ENCODE results near the gene RNF169.

RNF169 gene

GRCh38 chr11:74719011-74719410 lies 29.6 kb upstream of the RNF169 start:
- Histone ChIP-seq H3K36me3 (ENCODE audit: insufficient read depth, low read length) (no peaks in the 10 kb centered on the region), H3K4me1 (ENCODE audit: insufficient read depth, low read length) (peaks cover 5% of the 10 kb centered on the region), H3K9me3 (ENCODE audit: control insufficient read depth, insufficient read depth, low read length) (no peaks in the 10 kb centered on the region), H3K9ac (ENCODE audit: low read depth, low read length) (no peak overlapping the region)

- H3K36me3 ChIP-seq (ENCODE audit: insufficient read depth, low read length) = no peaks in the 10 kb centered on the region
- H3K9me3 ChIP-seq (ENCODE audit: control insufficient read depth, insufficient read depth, low read length) = no peaks in the 10 kb centered on the region
- no peak overlapping the region for H3K9ac ChIP-seq (ENCODE audit: low read depth, low read length)
- H3K4me1 ChIP-seq (ENCODE audit: insufficient read depth, low read length) = peaks cover 5% of the 10 kb centered on the region
These were observed 27.8 kb upstream of the RNF169 start for GRCh38 chr11:74720596-74721478.

- Histone ChIP-seq H3K36me3 (ENCODE audit: insufficient read depth, low read length) (no peaks in the 10 kb centered on the region), H3K9me3 (ENCODE audit: control insufficient read depth, insufficient read depth, low read length) (no peaks in the 10 kb centered on the region), H3K9ac (ENCODE audit: low read depth, low read length) (no peak overlapping the region), H3K4me1 (ENCODE audit: insufficient read depth, low read length) (peaks cover 5% of the 10 kb centered on the region)
These were observed 27.2 kb upstream of the RNF169 start for GRCh38 chr11:74721479-74721835.

GRCh38 chr11:74723511-74723910 lies 25.1 kb upstream of the RNF169 start:
- Histone ChIP-seq H3K9ac (ENCODE audit: low read depth, low read length) (no peak overlapping the region), H3K9me3 (ENCODE audit: control insufficient read depth, insufficient read depth, low read length) (no peaks in the 10 kb centered on the region), H3K4me1 (ENCODE audit: insufficient read depth, low read length) (peaks cover 5% of the 10 kb centered on the region), H3K36me3 (ENCODE audit: insufficient read depth, low read length) (no peaks in the 10 kb centered on the region)

GRCh38 chr11:74725701-74726100 lies 22.9 kb upstream of the RNF169 start:
- Histone ChIP-seq H3K36me3 (ENCODE audit: insufficient read depth, low read length) (no peaks in the 10 kb centered on the region), H3K9me3 (ENCODE audit: control insufficient read depth, insufficient read depth, low read length) (no peaks in the 10 kb centered on the region), H3K9ac (ENCODE audit: low read depth, low read length) (no peak overlapping the region), H3K4me1 (ENCODE audit: insufficient read depth, low read length) (peaks cover 3% of the 10 kb centered on the region)

- Histone ChIP-seq H3K4me1 (ENCODE audit: insufficient read depth, low read length) (no peaks in the 10 kb centered on the region), H3K9me3 (ENCODE audit: control insufficient read depth, insufficient read depth, low read length) (no peaks in the 10 kb centered on the region), H3K9ac (ENCODE audit: low read depth, low read length) (no peak overlapping the region), H3K36me3 (ENCODE audit: insufficient read depth, low read length) (no peaks in the 10 kb centered on the region)
These were observed 22.0 kb upstream of the RNF169 start for GRCh38 chr11:74726547-74727182.

GRCh38 chr11:74729397-74729796 lies 19.3 kb upstream of the RNF169 start:
- Histone ChIP-seq H3K4me1 (ENCODE audit: insufficient read depth, low read length) (no peaks in the 10 kb centered on the region), H3K36me3 (ENCODE audit: insufficient read depth, low read length) (no peaks in the 10 kb centered on the region), H3K9ac (ENCODE audit: low read depth, low read length) (no peak overlapping the region), H3K9me3 (ENCODE audit: control insufficient read depth, insufficient read depth, low read length) (no peaks in the 10 kb centered on the region)

- no peaks in the 10 kb centered on the region for H3K4me1 ChIP-seq (ENCODE audit: insufficient read depth, low read length)
- no peaks in the 10 kb centered on the region for H3K9me3 ChIP-seq (ENCODE audit: control insufficient read depth, insufficient read depth, low read length)
- no peaks in the 10 kb centered on the region for H3K36me3 ChIP-seq (ENCODE audit: insufficient read depth, low read length)
- H3K9ac ChIP-seq (ENCODE audit: low read depth, low read length) = peak overlapping the region; percentile 43; the same call in 1 of the 2 replicates
These were observed 17.9 kb upstream of the RNF169 start for GRCh38 chr11:74730571-74731260.

GRCh38 chr11:74731301-74732094 lies 17.2 kb upstream of the RNF169 start, which contains the start of gene CHRDL2:
Gene CHRDL2 (minus strand): TSS chr11:74731426. CDS start chr11:74730888, 538 bp downstream.
- Histone ChIP-seq H3K4me1 (ENCODE audit: insufficient read depth, low read length) (no peaks in the 10 kb centered on the region), H3K9me3 (ENCODE audit: control insufficient read depth, insufficient read depth, low read length) (no peaks in the 10 kb centered on the region), H3K36me3 (ENCODE audit: insufficient read depth, low read length) (no peaks in the 10 kb centered on the region), H3K9ac (ENCODE audit: low read depth, low read length) (peak within 1 kb of the TSS; percentile 43; the same call in 1 of the 2 replicates)

GRCh38 chr11:74734559-74734925 lies 14.1 kb upstream of the RNF169 start:
- Histone ChIP-seq H3K36me3 (ENCODE audit: insufficient read depth, low read length) (no peaks in the 10 kb centered on the region), H3K9me3 (ENCODE audit: control insufficient read depth, insufficient read depth, low read length) (no peaks in the 10 kb centered on the region), H3K9ac (ENCODE audit: low read depth, low read length) (no peak overlapping the region), H3K4me1 (ENCODE audit: insufficient read depth, low read length) (no peaks in the 10 kb centered on the region)

- Histone ChIP-seq H3K36me3 (ENCODE audit: insufficient read depth, low read length) (no peaks in the 10 kb centered on the region), H3K9ac (ENCODE audit: low read depth, low read length) (no peak overlapping the region), H3K9me3 (ENCODE audit: control insufficient read depth, insufficient read depth, low read length) (peaks cover 6% of the 10 kb centered on the region)
These were observed 13.2 kb upstream of the RNF169 start for GRCh38 chr11:74735365-74735928.

GRCh38 chr11:74736031-74736430 lies 12.6 kb upstream of the RNF169 start:
- H3K4me1 ChIP-seq (ENCODE audit: insufficient read depth, low read length) = no peaks in the 10 kb centered on the region
- H3K9me3 ChIP-seq (ENCODE audit: control insufficient read depth, insufficient read depth, low read length) = peaks cover 6% of the 10 kb centered on the region

More at GRCh38 chr11:74735365-74735928, 13.2 kb upstream of the RNF169 start:
- no peaks in the 10 kb centered on the region for H3K4me1 ChIP-seq (ENCODE audit: insufficient read depth, low read length)

GRCh38 chr11:74739546-74740270 lies 8.9 kb upstream of the RNF169 start:
- H3K36me3 ChIP-seq (ENCODE audit: insufficient read depth, low read length) = no peaks in the 10 kb centered on the region
- H3K9ac ChIP-seq (ENCODE audit: low read depth, low read length) = no peak overlapping the region; the same call in 1 of the 2 replicates
- peaks cover 6% of the 10 kb centered on the region for H3K9me3 ChIP-seq (ENCODE audit: control insufficient read depth, insufficient read depth, low read length)
- no peaks in the 10 kb centered on the region for H3K4me1 ChIP-seq (ENCODE audit: insufficient read depth, low read length)

More at GRCh38 chr11:74736031-74736430, 12.6 kb upstream of the RNF169 start:
- H3K36me3 ChIP-seq (ENCODE audit: insufficient read depth, low read length) = no peaks in the 10 kb centered on the region
- H3K9ac ChIP-seq (ENCODE audit: low read depth, low read length) = no peak overlapping the region
